Measurements from ENCODE around the gene GDF10. TPM values are rescaled to one million over a fixed set of nuclear protein-coding genes. Genes with fewer than 3 reads are reported as not detected.

Gene GDF10
- total RNA-seq, 1 donor from 2014 or later = 0.32 TPM

- peak; percentile 56 for ATAC-seq
- DNase-seq = peak; percentile 67
- intact Hi-C loops (cut with micrococcal nuclease) = no loop called here
These were observed 40.7 kb downstream of the GDF10 start for GRCh38 chr10:47340608-47341170.

DNA sequence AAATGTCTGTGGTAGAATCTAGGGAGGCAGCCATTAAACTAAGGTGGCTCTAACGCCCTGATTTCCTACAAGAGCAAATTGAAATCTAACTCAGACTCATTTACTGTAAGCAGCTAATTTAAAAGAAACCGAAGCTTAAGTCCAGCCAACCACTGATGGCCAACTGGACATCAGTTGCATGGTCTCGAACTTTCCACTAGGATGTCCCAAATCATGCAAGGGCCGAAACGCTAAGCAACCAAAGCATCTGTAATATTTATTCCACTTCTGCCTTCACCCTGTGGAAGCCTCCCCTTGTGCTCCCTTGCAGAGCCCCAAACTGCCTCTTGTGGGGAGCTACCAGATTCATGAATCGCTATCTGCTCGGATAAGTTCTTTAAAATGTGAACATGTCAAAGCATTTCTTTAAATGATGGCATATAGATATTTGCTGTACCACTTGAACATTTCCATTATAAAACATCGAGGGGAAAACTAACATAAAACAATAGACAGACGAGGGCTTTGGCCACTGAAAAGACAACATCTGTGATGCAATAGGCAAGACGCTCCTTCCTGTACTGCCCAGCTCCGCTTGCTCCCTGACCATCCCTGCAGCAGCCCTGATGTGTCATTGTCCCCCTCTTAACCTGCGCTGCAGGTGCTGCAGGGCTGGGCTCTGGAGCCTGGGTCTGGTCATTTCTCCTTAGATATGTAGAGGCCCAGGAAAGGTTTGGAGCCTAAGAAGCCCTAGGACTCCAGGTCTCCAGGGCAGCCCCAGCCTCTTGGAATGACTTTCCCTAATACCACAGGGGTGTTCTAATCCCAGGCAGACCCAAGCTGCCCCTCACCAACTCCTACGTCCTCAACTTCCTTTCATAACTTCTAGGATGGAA is 45.2 kb downstream of the GDF10 start:
- DNase-seq = no peak
- ATAC-seq = no peak
- intact Hi-C loops (cut with micrococcal nuclease) = no loop called here

DNA sequence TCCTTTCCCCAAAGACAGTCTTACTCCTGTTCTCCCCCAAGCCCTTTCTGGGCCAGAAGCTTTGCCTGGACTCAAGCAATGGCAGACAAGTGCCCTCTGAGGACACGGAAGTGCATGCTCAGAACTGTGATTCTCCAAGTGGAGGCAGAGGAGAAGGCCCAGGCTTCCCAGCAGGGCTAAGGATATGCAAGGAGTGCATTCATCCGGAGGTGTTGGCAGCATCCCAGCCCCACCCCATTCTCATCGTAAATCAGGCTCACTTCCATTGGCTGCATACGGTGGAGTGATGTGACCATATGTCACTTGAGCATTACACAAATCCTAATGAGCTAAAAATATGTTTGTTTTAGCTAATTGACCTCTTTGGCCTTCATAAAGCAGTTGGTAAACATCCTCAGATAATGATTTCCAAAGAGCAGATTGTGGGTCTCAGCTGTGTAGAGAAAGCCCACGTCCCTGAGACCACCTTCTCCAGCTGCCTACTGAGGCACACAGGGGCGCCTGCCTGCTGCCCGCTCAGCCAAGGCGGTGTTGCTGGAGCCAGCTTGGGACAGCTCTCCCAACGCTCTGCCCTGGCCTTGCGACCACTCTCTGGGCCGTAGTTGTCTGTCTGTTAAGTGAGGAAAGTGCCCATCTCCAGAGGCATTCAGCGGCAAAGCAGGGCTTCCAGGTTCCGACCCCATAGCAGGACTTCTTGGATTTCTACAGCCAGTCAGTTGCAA is 46.7 kb downstream of the GDF10 start:
- ATAC-seq (no peak), DNase-seq (no peak)
- intact Hi-C loops (cut with micrococcal nuclease) = no loop called here

DNA sequence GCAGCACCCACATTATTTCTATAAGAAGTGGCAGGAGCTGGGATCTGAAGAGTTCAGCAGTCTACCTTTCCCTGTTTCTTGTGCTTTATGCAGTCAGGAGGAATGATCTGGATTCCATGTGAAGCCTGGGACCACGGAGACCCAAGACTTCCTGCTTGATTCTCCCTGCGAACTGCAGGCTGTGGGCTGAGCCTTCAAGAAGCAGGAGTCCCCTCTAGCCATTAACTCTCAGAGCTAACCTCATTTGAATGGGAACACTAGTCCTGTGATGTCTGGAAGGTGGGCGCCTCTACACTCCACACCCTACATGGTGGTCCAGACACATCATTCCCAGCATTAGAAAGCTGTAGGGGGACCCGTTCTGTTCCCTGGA is 47.3 kb downstream of the GDF10 start:
- ATAC-seq = no peak

DNA sequence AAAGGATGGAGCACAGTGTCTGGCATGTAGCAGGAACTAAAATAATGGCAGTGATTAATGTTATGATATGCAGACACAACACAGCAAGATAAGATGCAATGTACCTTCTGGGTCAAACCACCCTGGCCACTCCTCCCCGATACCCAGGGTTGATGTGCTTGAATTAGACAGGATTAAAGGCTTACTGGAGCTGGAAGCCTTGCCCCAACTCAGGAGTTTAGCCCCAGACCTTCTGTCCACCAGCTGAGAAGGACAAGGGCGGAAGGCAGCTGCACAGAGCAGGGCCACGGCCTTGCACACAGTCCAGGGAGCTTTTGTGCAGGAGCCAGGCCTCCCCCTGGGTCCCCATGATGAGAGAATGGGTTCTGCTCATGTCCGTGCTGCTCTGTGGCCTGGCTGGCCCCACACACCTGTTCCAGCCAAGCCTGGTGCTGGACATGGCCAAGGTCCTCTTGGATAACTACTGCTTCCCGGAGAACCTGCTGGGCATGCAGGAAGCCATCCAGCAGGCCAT is 48.2 kb downstream of the GDF10 start, which contains the start of gene RBP3:
TSS of gene RBP3 (plus strand) at position 226 of the 514 bp plus-strand sequence. CDS start at position 348, 122 bp downstream.
- DNase-seq = no peak
- ATAC-seq = no peak
- intact Hi-C loops (cut with micrococcal nuclease) = no loop called here

More for the DNA sequence above, 47.3 kb downstream of the GDF10 start:
- intact Hi-C loops (cut with micrococcal nuclease) = no loop called here
- DNase-seq = no peak

GRCh38 chr10:47348661-47349470 is 48.9 kb downstream of the GDF10 start:
- DNase-seq = no peak
- ATAC-seq = no peak
- intact Hi-C loops (cut with micrococcal nuclease) = no loop called here

DNA sequence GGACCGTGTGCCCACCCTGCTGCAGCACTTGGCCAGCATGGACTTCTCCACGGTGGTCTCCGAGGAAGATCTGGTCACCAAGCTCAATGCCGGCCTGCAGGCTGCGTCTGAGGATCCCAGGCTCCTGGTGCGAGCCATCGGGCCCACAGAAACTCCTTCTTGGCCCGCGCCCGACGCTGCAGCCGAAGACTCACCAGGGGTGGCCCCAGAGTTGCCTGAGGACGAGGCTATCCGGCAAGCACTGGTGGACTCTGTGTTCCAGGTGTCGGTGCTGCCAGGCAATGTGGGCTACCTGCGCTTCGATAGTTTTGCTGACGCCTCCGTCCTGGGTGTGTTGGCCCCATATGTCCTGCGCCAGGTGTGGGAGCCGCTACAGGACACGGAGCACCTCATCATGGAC is 49.5 kb downstream of the GDF10 start:
- ATAC-seq = no peak

DNA sequence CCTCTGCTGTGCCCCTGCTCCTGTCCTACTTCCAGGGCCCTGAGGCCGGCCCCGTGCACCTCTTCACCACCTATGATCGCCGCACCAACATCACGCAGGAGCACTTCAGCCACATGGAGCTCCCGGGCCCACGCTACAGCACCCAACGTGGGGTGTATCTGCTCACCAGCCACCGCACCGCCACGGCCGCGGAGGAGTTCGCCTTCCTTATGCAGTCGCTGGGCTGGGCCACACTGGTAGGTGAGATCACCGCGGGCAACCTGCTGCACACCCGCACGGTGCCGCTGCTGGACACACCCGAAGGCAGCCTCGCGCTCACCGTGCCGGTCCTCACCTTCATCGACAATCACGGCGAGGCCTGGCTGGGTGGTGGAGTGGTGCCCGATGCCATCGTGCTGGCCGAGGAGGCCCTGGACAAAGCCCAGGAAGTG is 50.0 kb downstream of the GDF10 start:
- intact Hi-C loops (cut with micrococcal nuclease) = no loop called here
- DNase-seq (no peak), ATAC-seq (no peak)

More for the DNA sequence above, 49.5 kb downstream of the GDF10 start:
- DNase-seq = no peak
- intact Hi-C loops (cut with micrococcal nuclease) = no loop called here

GRCh38 chr10:47350671-47351640 is 51.0 kb downstream of the GDF10 start:
- intact Hi-C loops (cut with micrococcal nuclease) = no loop called here
- DNase-seq (no peak), ATAC-seq (no peak)

- ATAC-seq (no peak), DNase-seq (no peak)
- intact Hi-C loops (cut with micrococcal nuclease) = no loop called here
These were observed 52.2 kb downstream of the GDF10 start for GRCh38 chr10:47351899-47352815.

GRCh38 chr10:47353351-47353750 is 53.4 kb downstream of the GDF10 start:
- intact Hi-C loops (cut with micrococcal nuclease) = no loop called here
- DNase-seq = no peak
- ATAC-seq = no peak

GRCh38 chr10:47354165-47354564 is 54.2 kb downstream of the GDF10 start:
- intact Hi-C loops (cut with micrococcal nuclease) = no loop called here
- no peak for ATAC-seq
- no peak for DNase-seq

DNA sequence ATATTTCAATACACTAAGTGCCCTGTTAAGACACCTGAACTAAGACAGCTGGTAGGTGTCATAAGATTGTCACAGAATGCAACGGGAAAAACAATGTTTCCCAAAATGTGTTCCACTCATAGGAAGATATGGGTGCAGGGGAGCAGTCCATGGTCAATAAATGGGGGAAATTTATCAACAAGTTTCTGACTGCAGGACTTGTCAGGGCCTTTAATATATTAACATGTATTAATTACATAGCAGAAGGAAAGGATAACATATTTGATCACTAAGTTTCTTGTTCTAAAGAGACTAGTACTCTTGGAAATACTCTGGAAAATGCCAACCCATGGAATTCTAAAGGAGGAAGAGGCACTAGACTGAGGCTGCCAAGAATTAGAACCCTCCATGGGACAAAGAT is 54.9 kb downstream of the GDF10 start:
- ATAC-seq = no peak
- intact Hi-C loops (cut with micrococcal nuclease) = no loop called here
- no peak for DNase-seq

GRCh38 chr10:47356708-47357107 is 56.7 kb downstream of the GDF10 start:
- DNase-seq = no peak
- no peak for ATAC-seq
- intact Hi-C loops (cut with micrococcal nuclease) = no loop called here

DNA sequence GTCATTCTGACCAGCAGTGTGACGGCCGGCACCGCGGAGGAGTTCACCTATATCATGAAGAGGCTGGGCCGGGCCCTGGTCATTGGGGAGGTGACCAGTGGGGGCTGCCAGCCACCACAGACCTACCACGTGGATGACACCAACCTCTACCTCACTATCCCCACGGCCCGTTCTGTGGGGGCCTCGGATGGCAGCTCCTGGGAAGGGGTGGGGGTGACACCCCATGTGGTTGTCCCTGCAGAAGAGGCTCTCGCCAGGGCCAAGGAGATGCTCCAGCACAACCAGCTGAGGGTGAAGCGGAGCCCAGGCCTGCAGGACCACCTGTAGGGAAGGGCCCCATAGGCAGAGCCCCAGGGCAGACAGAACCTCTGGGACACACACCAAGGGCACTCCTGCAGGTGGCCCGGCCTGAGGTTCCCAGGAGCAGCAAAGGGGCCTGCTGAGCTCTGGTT is 57.2 kb downstream of the GDF10 start:
- intact Hi-C loops (cut with micrococcal nuclease) = no loop called here
- ATAC-seq = no peak
- no peak for DNase-seq

- no peak for ATAC-seq
- intact Hi-C loops (cut with micrococcal nuclease) = no loop called here
- no peak for DNase-seq
These were observed 57.9 kb downstream of the GDF10 start for GRCh38 chr10:47357911-47358310.

DNA sequence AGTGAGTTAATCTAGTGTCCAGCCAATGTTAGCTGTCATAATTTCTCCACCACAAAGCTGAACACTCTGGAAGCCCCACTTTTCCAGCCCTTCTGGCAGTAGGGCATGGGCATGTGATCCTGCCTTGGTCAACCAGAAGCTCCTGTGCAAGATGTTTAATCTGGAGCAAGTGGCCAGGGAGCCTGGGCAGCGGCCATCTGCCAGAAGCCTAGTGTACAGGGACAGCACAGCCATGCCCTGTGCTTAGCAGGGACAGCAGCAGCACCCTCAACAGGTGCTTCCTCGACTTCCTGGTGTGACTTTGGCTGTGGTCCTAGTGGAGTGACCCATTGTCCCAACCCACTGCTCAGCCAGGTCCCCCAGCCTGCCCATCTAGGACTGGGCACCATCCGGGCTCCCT is 58.5 kb downstream of the GDF10 start:
- ATAC-seq (no peak), DNase-seq (no peak)
- intact Hi-C loops (cut with micrococcal nuclease) = no loop called here
